IMR-90 (cell line): ENCODE data around the gene NAXE. TPM values are rescaled to one million over a fixed set of nuclear protein-coding genes. Genes with fewer than 3 reads are reported as not detected.

Source experiments
- ATAC-seq: fragments of 200-7000 bp; cut with Tn5 transposase; 2 replicates; pipeline ENCODE4 v1.9.1; 2020; ENCODE audit warnings: low read depth, mild to moderate bottlenecking, moderate library complexity
- BruUV-seq: library from RNA; stranded (reverse); fragments of 400-500 nt; replicated peaks from 2 replicates; lab custom pipeline; 2021; lab: Mats Ljungman, UMichigan
- CTCF ChIA-PET: fragments of 300-600 bp; formaldehyde crosslinking; extraction: SDS; loops from one replicate; lab custom pipeline; 2021; ENCODE audit warnings: antibody characterized with exemption; lab: Yijun Ruan, JAX
- POLR2A ChIA-PET: fragments of 300-600 bp; sonication (Branson Sonifier 250); formaldehyde crosslinking; loops from one replicate; lab custom pipeline; 2022; ENCODE audit warnings: antibody characterized with exemption; ENCODE audit not compliant: unreplicated experiment; lab: Charles Lee
- DNase-seq: peaks from one replicate; pipeline ENCODE4 v3.0.0; 2013
- H2AFZ ChIP-seq: replicated peaks from 2 replicates; pipeline ENCODE3; 2013; ENCODE audit warnings: low read length, mild to moderate bottlenecking; ENCODE audit not compliant: poor library complexity
- H2AK5ac ChIP-seq: 2 replicates; pipeline ENCODE4 v1.6.1; 2013; ENCODE audit warnings: low read depth, low read length, inconsistent platforms
- H2AK9ac ChIP-seq: replicated peaks from 2 replicates; pipeline ENCODE3; 2013; ENCODE audit warnings: mild to moderate bottlenecking, low read depth, low read length, moderate library complexity; ENCODE audit not compliant: poor library complexity
- H2BK120ac ChIP-seq: 2 replicates; pipeline ENCODE4 v1.6.1; 2013; ENCODE audit warnings: low read depth, low read length, inconsistent platforms
- H2BK15ac ChIP-seq: 3 replicates; pipeline ENCODE4 v1.6.1; 2013; ENCODE audit warnings: low read depth, low read length, inconsistent platforms
- H2BK20ac ChIP-seq: 2 replicates; pipeline ENCODE4 v1.6.1; 2013; ENCODE audit warnings: low read depth, mild to moderate bottlenecking, inconsistent platforms, low read length, moderate library complexity
- H2BK5ac ChIP-seq: 2 replicates; pipeline ENCODE4 v1.6.1; 2013; ENCODE audit warnings: mild to moderate bottlenecking, low read depth, low read length, inconsistent platforms; ENCODE audit not compliant: poor library complexity, severe bottlenecking
- H3K14ac ChIP-seq: replicated peaks from 2 replicates; pipeline ENCODE4 v1.6.1; 2013; ENCODE audit warnings: low read depth, low read length, inconsistent platforms
- H3K18ac ChIP-seq: 2 replicates; pipeline ENCODE4 v1.6.1; 2013; ENCODE audit warnings: low read depth, low read length, control low read depth
- H3K23ac ChIP-seq: 2 replicates; pipeline ENCODE4 v1.6.1; 2013; ENCODE audit warnings: low read depth, low read length, inconsistent platforms
- H3K27ac ChIP-seq: 2 replicates; pipeline ENCODE4 v1.5.1; 2013; ENCODE audit warnings: mild to moderate bottlenecking, control low read depth, low read length; ENCODE audit not compliant: insufficient read depth
- H3K27me3 ChIP-seq: 2 replicates; pipeline ENCODE4 v1.6.1; 2013; ENCODE audit warnings: low read length; ENCODE audit not compliant: control insufficient read depth, insufficient read depth
- H3K36me3 ChIP-seq: 2 replicates; pipeline ENCODE4 v1.6.1; 2013; ENCODE audit warnings: low read length, mixed read lengths; ENCODE audit not compliant: control insufficient read depth, insufficient read depth
- H3K4ac ChIP-seq: 2 replicates; pipeline ENCODE4 v1.6.1; 2013; ENCODE audit warnings: low read depth, low read length, inconsistent platforms
- H3K4me1 ChIP-seq: 2 replicates; pipeline ENCODE4 v1.6.1; 2013; ENCODE audit warnings: low read length, mixed read lengths; ENCODE audit not compliant: control insufficient read depth, insufficient read depth
- H3K4me2 ChIP-seq: 2 replicates; pipeline ENCODE4 v1.6.1; 2013; ENCODE audit warnings: low read depth, mild to moderate bottlenecking, control low read depth, low read length, moderate library complexity
- H3K4me3 ChIP-seq: 2 replicates; pipeline ENCODE4 v1.5.1; 2013; ENCODE audit warnings: low read depth, mild to moderate bottlenecking, control low read depth, low read length, moderate library complexity; ENCODE audit not compliant: insufficient read depth
- H3K56ac ChIP-seq: 2 replicates; pipeline ENCODE4 v1.6.1; 2013; ENCODE audit warnings: low read length, inconsistent platforms; ENCODE audit not compliant: insufficient read depth; ENCODE audit errors: extremely low read depth
- H3K79me1 ChIP-seq, 2 experiments: 2 replicates each; pipeline ENCODE4 v1.6.1; 2013; ENCODE audit warnings: low read length in 2 of 2, inconsistent platforms in 1 of 2, low read depth in 1 of 2
- H3K9ac ChIP-seq: 2 replicates; pipeline ENCODE4 v1.6.1; 2013; ENCODE audit warnings: low read depth, low read length, control low read depth
- H3K9me1 ChIP-seq: 2 replicates; pipeline ENCODE4 v1.6.1; 2013; ENCODE audit warnings: low read length, inconsistent platforms; ENCODE audit not compliant: insufficient read depth
- H3K9me3 ChIP-seq: 2 replicates; pipeline ENCODE4 v1.6.1; 2013; ENCODE audit warnings: low read length; ENCODE audit not compliant: control insufficient read depth, insufficient read depth
- H4K20me1 ChIP-seq: 2 replicates; pipeline ENCODE4 v1.6.1; 2013; ENCODE audit warnings: low read length, inconsistent platforms; ENCODE audit not compliant: insufficient read depth
- H4K5ac ChIP-seq: 2 replicates; pipeline ENCODE4 v1.6.1; 2013; ENCODE audit warnings: mild to moderate bottlenecking, low read depth, low read length, control low read depth
- H4K8ac ChIP-seq, 2 experiments: 2 replicates each; pipeline ENCODE4 v1.6.1; 2013; ENCODE audit warnings: low read depth in 2 of 2, low read length in 2 of 2, control low read depth in 1 of 2, inconsistent platforms in 1 of 2
- H4K91ac ChIP-seq: 2 replicates; pipeline ENCODE4 v1.6.1; 2013; ENCODE audit warnings: low read depth, low read length, inconsistent platforms; ENCODE audit not compliant: insufficient read depth
- CEBPB ChIP-seq: IDR thresholded peaks from 2 replicates; pipeline ENCODE4 v1.6.1; 2012; ENCODE audit warnings: low read depth, low read length, improper control_type of control experiment
- CHD1 ChIP-seq: IDR thresholded peaks from 2 replicates; pipeline ENCODE4 v1.6.1; 2012; ENCODE audit warnings: low read depth, low read length, improper control_type of control experiment
- FOS ChIP-seq: fragments of 150-350 bp; IDR thresholded peaks from 2 replicates; pipeline ENCODE4 v1.6.1; 2016; ENCODE audit warnings: low read depth, low read length
- POLR2A ChIP-seq: IDR thresholded peaks from 2 replicates; pipeline ENCODE4 v1.6.1; 2012; ENCODE audit warnings: mild to moderate bottlenecking, low read depth, low read length
- RCOR1 ChIP-seq: IDR thresholded peaks from 2 replicates; pipeline ENCODE4 v1.6.1; 2012; ENCODE audit warnings: mild to moderate bottlenecking, low read length, improper control_type of control experiment; ENCODE audit not compliant: insufficient replicate concordance
- WGBS, 2 experiments: methylation state at CpG; one replicate each; pipeline versions ENCODE4 v1.1.5 to v1.1.7; 2013; ENCODE audit warnings: missing lambda C conversion rate in 2 of 2; ENCODE audit not compliant: insufficient read length in 1 of 2; ENCODE audit errors: extremely low coverage in 2 of 2; 5-methylcytosine and 5-hydroxymethylcytosine counted together
- dilution Hi-C: fragments of 300-500 bp; cut with HindIII; formaldehyde crosslinking; loops from one replicate; pipeline ENCODE4 v1.14.3; 2018; ENCODE audit warnings: low sequenced_read_pairs; ENCODE audit not compliant: unreplicated experiment
- in situ Hi-C: fragments of 300-500 bp; cut with MboI; formaldehyde crosslinking; loops from 3 replicates; pipeline ENCODE4 v1.14.3; 2019; ENCODE audit warnings: low sequenced_read_pairs, inconsistent platforms, mixed read lengths
- intact Hi-C: fragments of 100-400 bp; cut with micrococcal nuclease; formaldehyde crosslinking; loops from 2 replicates; pipeline ENCODE4 v1.10.0; 2022
- polyA plus RNA-seq, 3 experiments: library from polyadenylated mRNA; depleted of rRNA; stranded (reverse); fragments of >200 nt; gene quantifications; 2 replicates each; pipeline ENCODE4 v1.2.3, GENCODE V29; 2012; ENCODE audit warnings: low replicate concordance in 1 of 3
- total RNA-seq: library from RNA; depleted of rRNA; stranded (reverse); fragments of >200 nt; gene quantifications from 2 replicates; pipeline ENCODE4 v1.2.3, GENCODE V29; 2012

NAXE gene
- total and polyA plus RNA-seq, 2 of the 4 experiments (the other 2 are of a cell fraction), result 61.0 to 74.2 TPM

GRCh38 chr1:156551869-156552268, 39.7 kb upstream of the NAXE start:
- no peaks in the 10 kb centered on the region for H3K27me3 ChIP-seq
- peak; percentile 19 for DNase-seq
- no peak for ATAC-seq
- H2AFZ ChIP-seq, result no peak overlapping the region
- peaks cover 13% of the 10 kb centered on the region for H3K9me1 ChIP-seq
- no peak overlapping the region for H2BK20ac ChIP-seq
- WGBS, 2 experiments, result 90% methylated on average over 2 of the region's 6 CpGs; no CpG with 5 or more reads in 1 of the 2 experiments
- no peak overlapping the region for H4K8ac ChIP-seq
- BruUV-seq, result no TSS peak
- 0 out of 2 replicates have a peak overlapping the region, but pooled peaks have one; percentile 46 for H2AK5ac ChIP-seq
- H3K9me3 ChIP-seq, result no peaks in the 10 kb centered on the region
- no peak overlapping the region for H3K18ac ChIP-seq
- peaks cover 0 to 22% of the 10 kb centered on the region in 2 experiments; a peak in 3 of 4 replicates for H3K79me1 ChIP-seq
- in situ Hi-C loops (no loop called here), dilution Hi-C loops (no loop called here), intact Hi-C loops (no loop called here)
- H3K4me2 ChIP-seq, result no peak overlapping the region
- H3K14ac ChIP-seq, result peak overlapping the region; percentile 63
- H3K36me3 ChIP-seq, result peaks cover 12% of the 10 kb centered on the region
- no peak overlapping the region for H3K9ac ChIP-seq
- H3K56ac ChIP-seq, result no peak overlapping the region
- H3K4ac ChIP-seq, result no peak overlapping the region
- TF ChIP-seq CHD1 (no peak), POLR2A (no peak), RCOR1 (no peak), CEBPB (peak; percentile 75), FOS (0 out of 2 replicates have a peak, but pooled peaks have one; percentile 27)
- no peak overlapping the region for H4K5ac ChIP-seq
- no peak overlapping the region for H2AK9ac ChIP-seq
- H4K20me1 ChIP-seq, result no peaks in the 10 kb centered on the region
- H3K23ac ChIP-seq, result no peak overlapping the region
- no peaks in the 10 kb centered on the region for H3K4me1 ChIP-seq
- no peak overlapping the region for H2BK15ac ChIP-seq
- H2BK120ac ChIP-seq, result no peak overlapping the region
- H4K91ac ChIP-seq, result no peak overlapping the region
- ChIA-PET POLR2A (no interaction called here), CTCF (no interaction called here)
- no peak overlapping the region for H3K4me3 ChIP-seq
- H3K27ac ChIP-seq, result no peak overlapping the region
- H2BK5ac ChIP-seq, result no peak overlapping the region
